C4-2B (cell line): ENCODE measurements around the gene CLEC4A.
"Not testable (repeated sequence)": the region's sequence is repeated elsewhere in the genome, so short reads cannot be mapped to it uniquely, and the experiment has no call there.

Experiments used
- H3K27ac ChIP-seq: fragments of 450-650 bp; 2 replicates; pipeline ENCODE4 v1.5.1; 2017
- ZFX ChIP-seq: fragments of 450-650 bp; IDR thresholded peaks from 2 replicates; pipeline ENCODE4 v1.6.1; 2017
- TF ChIP-seq, protein P1 (sequence below): fragments of 450-650 bp; conservative IDR thresholded peaks from 2 replicates; pipeline ENCODE4 v1.5.1; 2017; ENCODE audit warnings: mild to moderate bottlenecking

CLEC4A gene

DNA sequence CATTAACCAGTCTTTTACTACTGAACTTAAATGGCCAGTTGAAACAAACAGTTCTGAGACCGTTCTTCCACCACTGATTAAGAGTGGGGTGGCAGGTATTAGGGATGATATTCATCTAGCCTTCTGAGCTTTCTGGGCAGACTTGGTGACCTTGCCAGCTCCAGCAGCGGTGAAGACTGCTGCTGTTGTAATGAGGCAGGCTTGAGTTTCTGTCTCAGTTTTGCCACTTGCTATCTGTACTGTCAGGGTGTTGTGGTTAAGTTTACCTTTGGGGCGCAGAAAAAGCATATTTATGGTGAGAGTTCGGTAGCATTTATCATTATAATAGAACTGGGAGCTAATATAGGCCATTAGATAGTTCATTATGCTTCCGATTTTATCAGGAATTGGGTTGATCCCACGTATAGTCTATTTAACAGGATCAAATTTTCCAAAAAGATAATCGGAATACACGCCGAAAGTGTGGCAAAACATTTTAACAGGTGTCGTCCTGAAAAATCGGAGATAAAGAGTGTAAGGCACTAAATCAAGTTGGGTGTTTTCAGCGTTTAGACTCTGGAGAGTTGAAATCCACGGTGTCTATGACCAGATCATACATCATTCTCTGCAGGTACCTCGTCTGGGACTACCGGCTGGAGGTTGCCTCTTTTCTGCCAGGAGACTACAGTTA, 42.0 kb upstream of the CLEC4A start:
- peak overlapping the region; percentile 94 for H3K27ac ChIP-seq
- no peak for TF ChIP-seq ZFX
- TF ChIP-seq, protein P1, sequence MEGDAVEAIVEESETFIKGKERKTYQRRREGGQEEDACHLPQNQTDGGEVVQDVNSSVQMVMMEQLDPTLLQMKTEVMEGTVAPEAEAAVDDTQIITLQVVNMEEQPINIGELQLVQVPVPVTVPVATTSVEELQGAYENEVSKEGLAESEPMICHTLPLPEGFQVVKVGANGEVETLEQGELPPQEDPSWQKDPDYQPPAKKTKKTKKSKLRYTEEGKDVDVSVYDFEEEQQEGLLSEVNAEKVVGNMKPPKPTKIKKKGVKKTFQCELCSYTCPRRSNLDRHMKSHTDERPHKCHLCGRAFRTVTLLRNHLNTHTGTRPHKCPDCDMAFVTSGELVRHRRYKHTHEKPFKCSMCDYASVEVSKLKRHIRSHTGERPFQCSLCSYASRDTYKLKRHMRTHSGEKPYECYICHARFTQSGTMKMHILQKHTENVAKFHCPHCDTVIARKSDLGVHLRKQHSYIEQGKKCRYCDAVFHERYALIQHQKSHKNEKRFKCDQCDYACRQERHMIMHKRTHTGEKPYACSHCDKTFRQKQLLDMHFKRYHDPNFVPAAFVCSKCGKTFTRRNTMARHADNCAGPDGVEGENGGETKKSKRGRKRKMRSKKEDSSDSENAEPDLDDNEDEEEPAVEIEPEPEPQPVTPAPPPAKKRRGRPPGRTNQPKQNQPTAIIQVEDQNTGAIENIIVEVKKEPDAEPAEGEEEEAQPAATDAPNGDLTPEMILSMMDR: no peak

DNA sequence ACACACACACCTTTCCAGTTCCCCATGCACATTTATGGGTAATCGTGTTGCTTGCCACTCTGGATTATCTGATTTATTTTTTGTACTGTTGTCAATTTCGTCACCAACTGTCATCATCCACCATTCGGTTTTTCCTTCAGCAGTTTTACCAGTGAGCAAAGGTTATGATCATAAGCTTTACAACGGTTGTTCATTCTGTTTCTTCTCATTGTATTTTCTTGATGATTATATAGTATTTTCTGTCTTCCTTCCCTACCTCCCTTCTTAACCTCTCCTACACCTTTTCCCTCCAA, 40.7 kb upstream of the CLEC4A start:
- H3K27ac ChIP-seq: peak overlapping the region; percentile 94
- TF ChIP-seq ZFX: no peak
- TF ChIP-seq, protein P1: no peak

DNA sequence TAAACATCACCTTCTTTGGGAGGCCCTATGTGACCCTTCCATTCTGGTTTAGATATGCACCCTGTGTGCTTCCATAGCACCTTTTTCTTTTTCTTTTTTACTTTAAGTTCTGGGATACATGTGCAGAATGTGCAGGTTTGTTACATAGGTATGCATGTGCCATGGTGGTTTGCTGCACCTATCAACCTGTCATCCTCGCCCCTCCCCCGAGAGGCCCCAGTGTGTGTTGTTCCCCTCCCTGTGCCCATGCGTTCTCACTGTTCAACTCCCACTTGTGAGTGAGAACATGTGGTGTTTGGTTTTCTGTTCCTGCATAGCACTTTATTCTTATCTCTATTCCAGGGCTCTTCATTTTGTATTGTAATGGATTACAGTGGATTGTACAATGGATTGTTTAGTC, 39.1 kb upstream of the CLEC4A start:
- not testable (repeated sequence) for H3K27ac ChIP-seq

DNA sequence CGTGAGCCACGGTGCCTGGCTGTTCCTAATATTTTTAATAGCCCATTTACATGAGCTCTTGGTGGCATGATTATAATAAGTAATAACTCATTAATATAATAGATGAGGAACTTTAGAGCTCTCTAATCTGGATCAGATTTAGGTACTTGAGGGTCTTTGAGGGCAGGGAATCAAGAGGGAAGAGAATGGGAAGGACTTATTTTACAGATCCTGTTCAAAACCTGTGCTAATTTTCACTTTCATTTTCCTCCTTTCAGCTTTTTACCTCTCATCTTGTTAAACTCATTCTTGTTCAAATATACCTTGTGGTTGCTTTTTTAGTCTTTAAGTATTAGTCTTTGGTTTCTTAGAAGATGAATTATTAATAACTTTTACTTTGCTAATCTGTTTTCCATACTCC, 35.8 kb upstream of the CLEC4A start:
- TF ChIP-seq, protein P1: no peak
- TF ChIP-seq ZFX: no peak
- no peak overlapping the region for H3K27ac ChIP-seq

DNA sequence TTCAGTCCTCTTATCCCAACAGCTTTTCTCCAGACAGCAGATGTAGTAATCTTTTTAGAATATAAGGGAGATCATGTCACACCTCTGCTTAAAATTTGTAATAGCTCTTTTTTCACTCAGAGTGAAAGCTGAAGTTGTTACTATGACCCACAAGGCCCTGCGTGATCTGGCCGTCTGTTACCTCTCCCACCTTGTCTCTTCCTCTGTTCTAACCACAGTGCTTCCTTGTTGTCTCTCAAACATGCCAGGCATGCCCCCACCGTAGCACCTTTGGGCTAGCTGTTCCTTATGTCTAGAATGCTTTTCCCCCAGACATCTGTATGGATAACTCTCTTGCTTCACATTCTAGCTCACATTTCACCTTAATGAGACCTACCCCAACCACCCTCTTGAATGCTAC, 34.8 kb upstream of the CLEC4A start:
- no peak overlapping the region for H3K27ac ChIP-seq
- no peak for TF ChIP-seq ZFX
- TF ChIP-seq, protein P1: no peak

DNA sequence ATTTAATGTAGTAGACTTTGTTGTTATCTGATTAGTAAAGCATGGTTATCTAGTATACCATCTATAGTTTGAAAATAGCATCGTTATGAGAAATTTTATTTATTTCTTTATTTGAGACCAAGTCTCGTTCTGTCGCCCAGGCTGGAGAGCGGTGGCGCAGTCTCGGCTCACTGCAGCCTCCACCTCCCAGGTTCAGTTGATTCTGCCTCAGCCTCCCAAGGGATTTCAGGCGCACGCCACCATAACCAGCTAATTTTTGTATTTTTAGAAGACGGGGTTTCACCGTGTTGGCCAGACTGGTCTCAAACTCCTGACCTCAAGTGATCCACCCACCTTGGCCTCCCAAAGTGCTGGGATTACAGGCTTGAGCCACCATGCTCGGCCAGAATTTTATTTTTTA, 34.1 kb upstream of the CLEC4A start:
- not testable (repeated sequence) for H3K27ac ChIP-seq

DNA sequence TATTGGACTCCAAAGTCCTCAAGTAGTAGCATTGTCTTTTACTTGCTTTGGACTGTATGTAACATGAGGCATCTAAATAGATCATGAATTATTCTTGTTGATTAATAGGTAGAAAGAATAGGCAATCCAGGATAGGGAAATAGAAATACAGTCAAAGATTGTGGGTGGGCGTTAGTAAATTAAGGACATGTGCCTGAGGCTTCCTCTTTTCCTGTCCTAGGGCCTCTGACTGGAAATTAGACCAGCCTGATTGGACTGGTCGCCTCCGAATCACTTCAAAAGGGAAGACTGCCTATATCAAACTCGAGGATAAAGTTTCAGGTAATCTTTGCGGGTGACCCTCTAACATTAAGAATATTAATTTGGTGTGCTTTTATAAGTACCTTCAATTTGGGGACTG, 33.7 kb upstream of the CLEC4A start:
- TF ChIP-seq, protein P1: no peak
- no peak for TF ChIP-seq ZFX
- H3K27ac ChIP-seq: no peak overlapping the region

DNA sequence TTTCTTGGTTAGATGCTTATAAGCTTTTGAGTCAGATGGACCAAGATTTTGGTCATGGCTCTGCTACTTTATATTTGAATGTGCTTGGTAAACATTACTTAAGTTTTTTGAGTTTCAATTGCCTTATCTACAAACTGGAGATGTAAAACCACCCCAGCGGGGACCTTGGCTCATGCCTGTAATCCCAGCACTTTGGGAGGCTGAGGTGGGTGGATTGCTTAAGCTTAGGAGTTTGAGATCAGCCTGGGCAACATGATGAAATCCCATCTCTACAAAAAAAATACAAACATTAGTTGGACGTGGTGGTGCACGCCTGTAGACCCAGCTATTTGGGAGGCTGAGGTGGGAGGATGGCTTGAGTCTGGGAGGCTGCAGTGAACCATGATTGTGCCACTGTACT, 30.1 kb upstream of the CLEC4A start:
- TF ChIP-seq, protein P1: no peak
- no peak for TF ChIP-seq ZFX

More for the DNA sequence above, 30.1 kb upstream of the CLEC4A start:
- no peak overlapping the region for H3K27ac ChIP-seq
